HCT116 (cell line): ENCODE measurements around the gene AACS. TPM values are rescaled to one million over a fixed set of nuclear protein-coding genes. Genes with fewer than 3 reads are reported as not detected.

Experiments
- ATAC-seq: fragments of 200-7000 bp; cut with Tn5 transposase; 2 replicates; pipeline ENCODE4 v1.9.1; 2020; ENCODE audit warnings: mild to moderate bottlenecking, moderate library complexity
- BruUV-seq: library from RNA; stranded (reverse); fragments of 400-500 nt; replicated peaks from 2 replicates; lab custom pipeline; 2021; lab: Mats Ljungman, UMichigan
- CTCF ChIA-PET: fragments of 300-600 bp; sonication (Branson Sonifier 250); formaldehyde crosslinking; loops from one replicate; lab custom pipeline; 2021; ENCODE audit warnings: antibody characterized with exemption; lab: Charles Lee
- POLR2A ChIA-PET: fragments of 300-600, 350-600 bp; sonication (Branson Sonifier 250); formaldehyde crosslinking; loops from one replicate; lab custom pipeline; 2021; ENCODE audit warnings: antibody characterized with exemption; lab: Charles Lee
- RAD21 ChIA-PET, 2 experiments: fragments of 300-600 bp; sonication (Branson Sonifier 250); formaldehyde crosslinking; loops; one replicate each; lab custom pipeline; 2023; ENCODE audit warnings: low total read pairs in 2 of 2; ENCODE audit not compliant: uncharacterized antibody in 2 of 2, unreplicated experiment in 2 of 2, low non-redundant PET in 1 of 2; lab: Charles Lee
- DNase-seq: peaks from one replicate; pipeline ENCODE4 v3.0.0-alpha.2; 2010; ENCODE audit warnings: low read depth, low spot score
- H2AFZ ChIP-seq: fragments of 200-600 bp; shearing (Covaris generic), sonication (generic); 2 replicates; pipeline ENCODE4 v1.6.1; 2017; ENCODE audit warnings: low read depth, mixed run types, mixed read lengths, antibody characterized with exemption, low read length; ENCODE audit not compliant: poor library complexity, severe bottlenecking
- H3K27ac ChIP-seq: 2 replicates; pipeline ENCODE4 v1.5.1; 2012; ENCODE audit warnings: low read depth, low read length
- H3K27me3 ChIP-seq: fragments of 200-600 bp; sonication (generic); 2 replicates; pipeline ENCODE4 v1.6.1; 2016; ENCODE audit warnings: mixed run types, low read length, mixed read lengths; ENCODE audit not compliant: insufficient read depth
- H3K36me3 ChIP-seq, 2 experiments: fragments of 200-500 bp in 1 of 2; fragments of 200-600 bp in 1 of 2; sonication (Bioruptor generic) in 1 of 2; sonication (generic) in 1 of 2; 2 replicates each; pipeline versions ENCODE4 v1.5.1 to v1.6.1; 2014 to 2016; ENCODE audit warnings: low read length in 2 of 2, inconsistent platforms in 1 of 2, mixed read lengths in 1 of 2, mixed run types in 1 of 2; ENCODE audit not compliant: insufficient read depth in 2 of 2, control insufficient read depth in 1 of 2
- H3K4me1 ChIP-seq, 2 experiments: fragments of 200-600 bp in 1 of 2; sonication (generic) in 1 of 2; 2 replicates each; pipeline versions ENCODE4 v1.5.1 to v1.6.1; 2012 to 2017; ENCODE audit warnings: low read length in 2 of 2, inconsistent platforms in 1 of 2, mild to moderate bottlenecking in 1 of 2, mixed read lengths in 1 of 2, mixed run types in 1 of 2, moderate library complexity in 1 of 2; ENCODE audit not compliant: insufficient read depth in 2 of 2, control insufficient read depth in 1 of 2
- H3K4me2 ChIP-seq: fragments of 200-600 bp; sonication (generic); 2 replicates; pipeline ENCODE4 v1.6.1; 2017; ENCODE audit warnings: mixed run types, low read length, mixed read lengths
- H3K4me3 ChIP-seq, 2 experiments: fragments of 200-600 bp in 1 of 2; sonication (generic) in 1 of 2; replicated peaks in 1 of 2; 2 replicates each; pipeline ENCODE4 v1.5.1; 2011 to 2016; ENCODE audit warnings: low read length in 2 of 2, control low read depth in 1 of 2, low read depth in 1 of 2, mild to moderate bottlenecking in 1 of 2, mixed read lengths in 1 of 2, mixed run types in 1 of 2
- H3K79me2 ChIP-seq: fragments of 200-600 bp; sonication (generic); 2 replicates; pipeline ENCODE4 v1.6.1; 2017; ENCODE audit warnings: mild to moderate bottlenecking, mixed run types, low read length, moderate library complexity, mixed read lengths; ENCODE audit not compliant: insufficient read depth
- H3K9ac ChIP-seq: fragments of 200-600 bp; sonication (generic); 2 replicates; pipeline ENCODE4 v1.6.1; 2016; ENCODE audit warnings: low read length, mixed read lengths
- H3K9me2 ChIP-seq: fragments of 200-600 bp; sonication (generic), shearing (Covaris generic); 2 replicates; pipeline ENCODE4 v1.6.1; 2017; ENCODE audit warnings: mixed run types, mild to moderate bottlenecking, moderate library complexity; ENCODE audit not compliant: insufficient read depth
- H3K9me3 ChIP-seq, 2 experiments: fragments of 200-500 bp in 1 of 2; fragments of 200-600 bp in 1 of 2; sonication (Bioruptor generic) in 1 of 2; sonication (generic) in 1 of 2; 2 replicates each; pipeline ENCODE4 v1.6.1; 2014 to 2017; ENCODE audit warnings: low read length in 2 of 2, mixed read lengths in 2 of 2, inconsistent platforms in 1 of 2, low read depth in 1 of 2, mild to moderate bottlenecking in 1 of 2, mixed run types in 1 of 2, moderate library complexity in 1 of 2; ENCODE audit not compliant: control insufficient read depth in 1 of 2, insufficient read depth in 1 of 2
- H4K20me1 ChIP-seq: fragments of 200-600 bp; sonication (generic), shearing (Covaris generic); 2 replicates; pipeline ENCODE4 v1.6.1; 2017; ENCODE audit warnings: mixed run types, mild to moderate bottlenecking, moderate library complexity; ENCODE audit not compliant: insufficient read depth
- CBX3 ChIP-seq: IDR thresholded peaks from 2 replicates; pipeline ENCODE4 v1.6.1; 2012; ENCODE audit warnings: low read depth
- CEBPB ChIP-seq: IDR thresholded peaks from 2 replicates; pipeline ENCODE4 v1.6.1; 2012; ENCODE audit warnings: low read depth
- EGR1 ChIP-seq: IDR thresholded peaks from 2 replicates; pipeline ENCODE4 v1.6.1; 2012; ENCODE audit warnings: low read depth
- FOSL1 ChIP-seq: IDR thresholded peaks from 2 replicates; pipeline ENCODE4 v1.6.1; 2012; ENCODE audit warnings: low read depth
- JUND ChIP-seq: IDR thresholded peaks from 2 replicates; pipeline ENCODE4 v1.6.1; 2012
- POLR2A ChIP-seq: IDR thresholded peaks from 2 replicates; pipeline ENCODE4 v1.7.0; 2011; ENCODE audit warnings: borderline replicate concordance; ENCODE audit not compliant: insufficient read depth, insufficient read length; ENCODE audit errors: extremely low read depth
- RAD21 ChIP-seq: IDR thresholded peaks from 2 replicates; pipeline ENCODE4 v1.6.1; 2012; ENCODE audit warnings: low read depth, mild to moderate bottlenecking
- SIN3A ChIP-seq: IDR thresholded peaks from 2 replicates; pipeline ENCODE4 v1.6.1; 2012; ENCODE audit warnings: low read depth
- SP1 ChIP-seq: IDR thresholded peaks from 2 replicates; pipeline ENCODE4 v1.6.1; 2012; ENCODE audit warnings: low read depth
- SRF ChIP-seq: IDR thresholded peaks from 2 replicates; pipeline ENCODE4 v1.6.1; 2012; ENCODE audit warnings: low read depth
- YY1 ChIP-seq: IDR thresholded peaks from 2 replicates; pipeline ENCODE4 v1.6.1; 2011; ENCODE audit warnings: low read length, low read depth, moderate library complexity, mild to moderate bottlenecking; ENCODE audit not compliant: insufficient replicate concordance; ENCODE audit errors: extremely low read depth
- ZNF274 ChIP-seq: fragments of 200-500 bp; sonication (Bioruptor generic); IDR thresholded peaks from 2 replicates; pipeline ENCODE4 v1.6.1; 2014; ENCODE audit warnings: mild to moderate bottlenecking, low read depth, low read length, inconsistent platforms
- intact Hi-C: fragments of 100-400 bp; cut with micrococcal nuclease; formaldehyde crosslinking; loops from 2 replicates; pipeline ENCODE4 v1.10.0; 2022
- total RNA-seq: library from RNA; stranded (reverse); gene quantifications from one replicate; pipeline ENCODE4 v1.2.1, GENCODE V29; 2021; ENCODE audit not compliant: unreplicated experiment
- TF ChIP-seq, protein P1 (sequence below): IDR thresholded peaks from 2 replicates; pipeline ENCODE4 v1.6.1; 2011; ENCODE audit warnings: mild to moderate bottlenecking, low read length, moderate library complexity; ENCODE audit not compliant: insufficient replicate concordance; ENCODE audit errors: extremely low read depth
- TF ChIP-seq, protein P2 (sequence below), 3 experiments: fragments of 200-600 bp in 1 of 3; sonication (generic) in 1 of 3; IDR thresholded peaks in 2 of 3; conservative IDR thresholded peaks in 1 of 3; 2 replicates each; pipeline ENCODE4 v1.5.1; 2012 to 2017; ENCODE audit warnings: low read depth in 2 of 3, low read length in 2 of 3, antibody characterized with exemption in 1 of 3, borderline replicate concordance in 1 of 3, control low read depth in 1 of 3, mild to moderate bottlenecking in 1 of 3, mixed read lengths in 1 of 3, mixed run types in 1 of 3, moderate library complexity in 1 of 3; ENCODE audit not compliant: insufficient read depth in 1 of 3
- TF ChIP-seq, protein P3 (sequence below): IDR thresholded peaks from 2 replicates; pipeline ENCODE4 v1.6.1; 2012; ENCODE audit warnings: low read depth

AACS gene
- total RNA-seq, 1 experiment from 2014 or later = 16.0 TPM

DNA sequence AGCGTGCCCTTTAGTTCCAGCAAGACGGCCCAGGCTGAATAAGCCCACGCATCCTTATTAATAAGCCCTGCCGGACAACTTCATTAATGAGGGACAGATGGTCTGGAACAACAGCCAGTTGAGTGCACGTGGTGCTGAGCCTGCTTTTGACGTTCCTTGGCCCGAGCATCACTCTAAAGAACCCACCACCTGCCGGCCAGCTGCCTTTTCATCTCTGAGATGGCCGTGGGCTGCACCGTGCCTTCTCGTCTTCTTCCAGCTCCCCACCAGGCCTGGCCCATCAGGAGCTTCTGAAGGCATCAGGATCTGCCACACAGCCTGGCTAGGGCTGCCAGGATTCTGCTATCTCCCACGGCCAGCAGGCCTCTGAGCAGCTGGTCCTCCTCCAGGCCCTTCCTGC is 80.0 kb downstream of the AACS start:
- TF ChIP-seq CEBPB (no peak), RAD21 (no peak), SRF (no peak), CBX3 (no peak), SIN3A (no peak), YY1 (no peak), FOSL1 (no peak), ZNF274 (no peak), SP1 (no peak), EGR1 (no peak), POLR2A (no peak), JUND (no peak)
- TF ChIP-seq, protein P1, sequence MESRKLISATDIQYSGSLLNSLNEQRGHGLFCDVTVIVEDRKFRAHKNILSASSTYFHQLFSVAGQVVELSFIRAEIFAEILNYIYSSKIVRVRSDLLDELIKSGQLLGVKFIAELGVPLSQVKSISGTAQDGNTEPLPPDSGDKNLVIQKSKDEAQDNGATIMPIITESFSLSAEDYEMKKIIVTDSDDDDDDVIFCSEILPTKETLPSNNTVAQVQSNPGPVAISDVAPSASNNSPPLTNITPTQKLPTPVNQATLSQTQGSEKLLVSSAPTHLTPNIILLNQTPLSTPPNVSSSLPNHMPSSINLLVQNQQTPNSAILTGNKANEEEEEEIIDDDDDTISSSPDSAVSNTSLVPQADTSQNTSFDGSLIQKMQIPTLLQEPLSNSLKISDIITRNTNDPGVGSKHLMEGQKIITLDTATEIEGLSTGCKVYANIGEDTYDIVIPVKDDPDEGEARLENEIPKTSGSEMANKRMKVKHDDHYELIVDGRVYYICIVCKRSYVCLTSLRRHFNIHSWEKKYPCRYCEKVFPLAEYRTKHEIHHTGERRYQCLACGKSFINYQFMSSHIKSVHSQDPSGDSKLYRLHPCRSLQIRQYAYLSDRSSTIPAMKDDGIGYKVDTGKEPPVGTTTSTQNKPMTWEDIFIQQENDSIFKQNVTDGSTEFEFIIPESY = no peak
- TF ChIP-seq, protein P2, sequence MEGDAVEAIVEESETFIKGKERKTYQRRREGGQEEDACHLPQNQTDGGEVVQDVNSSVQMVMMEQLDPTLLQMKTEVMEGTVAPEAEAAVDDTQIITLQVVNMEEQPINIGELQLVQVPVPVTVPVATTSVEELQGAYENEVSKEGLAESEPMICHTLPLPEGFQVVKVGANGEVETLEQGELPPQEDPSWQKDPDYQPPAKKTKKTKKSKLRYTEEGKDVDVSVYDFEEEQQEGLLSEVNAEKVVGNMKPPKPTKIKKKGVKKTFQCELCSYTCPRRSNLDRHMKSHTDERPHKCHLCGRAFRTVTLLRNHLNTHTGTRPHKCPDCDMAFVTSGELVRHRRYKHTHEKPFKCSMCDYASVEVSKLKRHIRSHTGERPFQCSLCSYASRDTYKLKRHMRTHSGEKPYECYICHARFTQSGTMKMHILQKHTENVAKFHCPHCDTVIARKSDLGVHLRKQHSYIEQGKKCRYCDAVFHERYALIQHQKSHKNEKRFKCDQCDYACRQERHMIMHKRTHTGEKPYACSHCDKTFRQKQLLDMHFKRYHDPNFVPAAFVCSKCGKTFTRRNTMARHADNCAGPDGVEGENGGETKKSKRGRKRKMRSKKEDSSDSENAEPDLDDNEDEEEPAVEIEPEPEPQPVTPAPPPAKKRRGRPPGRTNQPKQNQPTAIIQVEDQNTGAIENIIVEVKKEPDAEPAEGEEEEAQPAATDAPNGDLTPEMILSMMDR (IDR thresholded peaks at IDR 0.05 in 2 of 3, conservative IDR thresholded peaks at IDR 0.05 in 1 of 3; ENCODE audit: borderline replicate concordance in 1 of 3, insufficient read depth in 1 of 3, low read depth in 2 of 3, low read length in 2 of 3) = no peak
- TF ChIP-seq, protein P3, sequence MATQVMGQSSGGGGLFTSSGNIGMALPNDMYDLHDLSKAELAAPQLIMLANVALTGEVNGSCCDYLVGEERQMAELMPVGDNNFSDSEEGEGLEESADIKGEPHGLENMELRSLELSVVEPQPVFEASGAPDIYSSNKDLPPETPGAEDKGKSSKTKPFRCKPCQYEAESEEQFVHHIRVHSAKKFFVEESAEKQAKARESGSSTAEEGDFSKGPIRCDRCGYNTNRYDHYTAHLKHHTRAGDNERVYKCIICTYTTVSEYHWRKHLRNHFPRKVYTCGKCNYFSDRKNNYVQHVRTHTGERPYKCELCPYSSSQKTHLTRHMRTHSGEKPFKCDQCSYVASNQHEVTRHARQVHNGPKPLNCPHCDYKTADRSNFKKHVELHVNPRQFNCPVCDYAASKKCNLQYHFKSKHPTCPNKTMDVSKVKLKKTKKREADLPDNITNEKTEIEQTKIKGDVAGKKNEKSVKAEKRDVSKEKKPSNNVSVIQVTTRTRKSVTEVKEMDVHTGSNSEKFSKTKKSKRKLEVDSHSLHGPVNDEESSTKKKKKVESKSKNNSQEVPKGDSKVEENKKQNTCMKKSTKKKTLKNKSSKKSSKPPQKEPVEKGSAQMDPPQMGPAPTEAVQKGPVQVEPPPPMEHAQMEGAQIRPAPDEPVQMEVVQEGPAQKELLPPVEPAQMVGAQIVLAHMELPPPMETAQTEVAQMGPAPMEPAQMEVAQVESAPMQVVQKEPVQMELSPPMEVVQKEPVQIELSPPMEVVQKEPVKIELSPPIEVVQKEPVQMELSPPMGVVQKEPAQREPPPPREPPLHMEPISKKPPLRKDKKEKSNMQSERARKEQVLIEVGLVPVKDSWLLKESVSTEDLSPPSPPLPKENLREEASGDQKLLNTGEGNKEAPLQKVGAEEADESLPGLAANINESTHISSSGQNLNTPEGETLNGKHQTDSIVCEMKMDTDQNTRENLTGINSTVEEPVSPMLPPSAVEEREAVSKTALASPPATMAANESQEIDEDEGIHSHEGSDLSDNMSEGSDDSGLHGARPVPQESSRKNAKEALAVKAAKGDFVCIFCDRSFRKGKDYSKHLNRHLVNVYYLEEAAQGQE = no peak
- no peaks in the 10 kb centered on the region for H3K36me3 ChIP-seq
- no TSS peak for BruUV-seq
- no peaks in the 10 kb centered on the region for H3K9me2 ChIP-seq
- no peaks in the 10 kb centered on the region for H3K79me2 ChIP-seq
- no peak overlapping the region for H3K27ac ChIP-seq
- ATAC-seq (no peak), DNase-seq (no peak)
- no peak overlapping the region for H2AFZ ChIP-seq
- H3K27me3 ChIP-seq = no peaks in the 10 kb centered on the region
- H3K4me3 ChIP-seq = no peak overlapping the region
- ChIA-PET POLR2A (no interaction called here), CTCF (no interaction called here), RAD21 (no interaction called here)
- peaks cover 0 to 23% of the 10 kb centered on the region in 2 experiments; a peak in 3 of 4 replicates for H3K4me1 ChIP-seq
- H3K9me3 ChIP-seq = no peaks in the 10 kb centered on the region
- H3K4me2 ChIP-seq = no peak overlapping the region
- intact Hi-C loops = no loop called here
- no peaks in the 10 kb centered on the region for H4K20me1 ChIP-seq
- no peak overlapping the region for H3K9ac ChIP-seq
